GM23248 (cell line): ENCODE results near the gene CLDN10. TPM values are rescaled to one million over a fixed set of nuclear protein-coding genes. Genes with fewer than 3 reads are reported as not detected.

ENCODE experiments used
- DNase-seq: peaks from one replicate; pipeline ENCODE4 v3.0.0-alpha.2; 2015
- H2AFZ ChIP-seq: fragments of 200-600 bp; sonication (generic); 2 replicates; pipeline ENCODE4 v1.6.1; 2016; ENCODE audit warnings: antibody characterized with exemption
- H3F3A ChIP-seq: fragments of 200-600 bp; sonication (generic); 2 replicates; pipeline ENCODE4 v1.6.1; 2016; ENCODE audit warnings: mild to moderate bottlenecking, antibody characterized with exemption, mixed run types; ENCODE audit not compliant: insufficient read depth
- H3K27ac ChIP-seq: fragments of 200-600 bp; sonication (generic); 2 replicates; pipeline ENCODE4 v1.5.1; 2016; ENCODE audit warnings: mild to moderate bottlenecking
- H3K27me3 ChIP-seq: fragments of 200-600 bp; sonication (generic); replicated peaks from 2 replicates; pipeline ENCODE4 v1.6.1; 2016; ENCODE audit warnings: mild to moderate bottlenecking; ENCODE audit not compliant: insufficient read depth
- H3K36me3 ChIP-seq: fragments of 200-600 bp; sonication (generic); 2 replicates; pipeline ENCODE4 v1.6.1; 2016; ENCODE audit warnings: low read depth, mild to moderate bottlenecking
- H3K4me1 ChIP-seq: fragments of 200-600 bp; sonication (generic); 2 replicates; pipeline ENCODE4 v1.6.1; 2016; ENCODE audit warnings: mild to moderate bottlenecking; ENCODE audit not compliant: insufficient read depth
- H3K4me2 ChIP-seq: fragments of 200-600 bp; sonication (generic); one replicate; pipeline ENCODE4 v1.6.1; 2016; ENCODE audit warnings: mild to moderate bottlenecking; ENCODE audit not compliant: unreplicated experiment
- H3K4me3 ChIP-seq: fragments of 200-600 bp; sonication (generic); 2 replicates; pipeline ENCODE4 v1.5.1; 2016; ENCODE audit warnings: mild to moderate bottlenecking
- H3K79me2 ChIP-seq: fragments of 200-600 bp; sonication (generic); 2 replicates; pipeline ENCODE4 v1.6.1; 2016; ENCODE audit warnings: mild to moderate bottlenecking; ENCODE audit not compliant: insufficient read depth
- H3K9ac ChIP-seq: fragments of 200-600 bp; sonication (generic); 2 replicates; pipeline ENCODE4 v1.6.1; 2016; ENCODE audit warnings: mild to moderate bottlenecking
- H3K9me2 ChIP-seq: fragments of 200-600 bp; sonication (generic); 2 replicates; pipeline ENCODE4 v1.6.1; 2016; ENCODE audit warnings: mixed run types, mild to moderate bottlenecking, moderate library complexity; ENCODE audit not compliant: insufficient read depth
- H3K9me3 ChIP-seq: fragments of 200-600 bp; sonication (generic); one replicate; pipeline ENCODE4 v1.6.1; 2017; ENCODE audit warnings: low read depth
- H4K20me1 ChIP-seq: fragments of 200-600 bp; sonication (generic); 2 replicates; pipeline ENCODE4 v1.6.0; 2016; ENCODE audit not compliant: insufficient read depth
- EZH2 ChIP-seq: fragments of 200-600 bp; sonication (generic); IDR thresholded peaks from 2 replicates; pipeline ENCODE4 v1.6.1; 2018; ENCODE audit warnings: antibody characterized with exemption, mild to moderate bottlenecking; ENCODE audit not compliant: insufficient read depth, poor library complexity, severe bottlenecking
- EZH2phosphoT487 ChIP-seq: fragments of 200-600 bp; sonication (generic); IDR thresholded peaks from 2 replicates; pipeline ENCODE4 v1.6.1; 2018; ENCODE audit warnings: antibody characterized with exemption, moderate library complexity, mild to moderate bottlenecking, low read depth; ENCODE audit not compliant: insufficient read depth
- WGBS, 2 experiments: methylation state at CpG; one replicate each; pipeline ENCODE4 v1.1.6; 2015 to 2017; ENCODE audit warnings: low lambda C conversion rate in 2 of 2, low coverage in 1 of 2; ENCODE audit errors: missing lambda C conversion rate in 2 of 2; 5-methylcytosine and 5-hydroxymethylcytosine counted together
- in situ Hi-C: fragments of 300-500 bp; cut with MboI; formaldehyde crosslinking; loops from 2 replicates; pipeline ENCODE4 v1.15.0; 2020
- polyA plus RNA-seq: library from polyadenylated mRNA; unstranded; fragments of >200 nt; fragmentation: Nextera tagmentation; extraction: Ambion mirVana; gene quantifications from 2 replicates; pipeline ENCODE4 v1.2.1, GENCODE V29; 2016
- total RNA-seq: library from RNA; depleted of rRNA; stranded (reverse); fragments of >200 nt; shearing (Covaris generic); gene quantifications from 2 replicates; pipeline ENCODE4 v1.2.3, GENCODE V29; 2014

Gene CLDN10
- total and polyA plus RNA-seq, 2 experiments from 2014 or later: 0.20 TPM; not detected in 1

GRCh38 chr13:95535243-95535642, 17.3 kb upstream of the CLDN10 start:
- peak overlapping the region; percentile 25 for H3K4me2 ChIP-seq
- no peak overlapping the region for H2AFZ ChIP-seq
- TF ChIP-seq EZH2 (no peak), EZH2phosphoT487 (no peak)

GRCh38 chr13:95536632-95537241, 15.8 kb upstream of the CLDN10 start:
- 14 to 15% methylated on average over 6 of the region's 6 CpGs for WGBS, 2 experiments
- in situ Hi-C loops: no loop called here
- H3K27me3 ChIP-seq: 0 out of 2 replicates have a peak, but pooled peaks cover 4% of the 10 kb centered on the region

More at GRCh38 chr13:95535243-95535642, 17.3 kb upstream of the CLDN10 start:
- Histone ChIP-seq H3K9me2 (no peaks in the 10 kb centered on the region), H3F3A (peaks cover 6% of the 10 kb centered on the region; the same call in 1 of the 2 replicates), H3K9ac (no peak overlapping the region), H3K4me3 (no peak overlapping the region), H3K27ac (no peak overlapping the region), H3K79me2 (no peaks in the 10 kb centered on the region), H3K36me3 (no peaks in the 10 kb centered on the region), H3K27me3 (0 out of 2 replicates have a peak, but pooled peaks cover 4% of the 10 kb centered on the region), H3K9me3 (no peaks in the 10 kb centered on the region), H3K4me1 (peaks cover 14% of the 10 kb centered on the region), H4K20me1 (no peaks in the 10 kb centered on the region)
- in situ Hi-C loops: no loop called here
- DNase-seq: peak; percentile 77
- 33 to 40% methylated on average over 3 of the region's 3 CpGs for whole genome bisulfite sequencing, 2 experiments

GRCh38 chr13:95540888-95541287, 11.6 kb upstream of the CLDN10 start:
- Histone ChIP-seq H3K27me3 (peaks cover 8% of the 10 kb centered on the region), H3K4me2 (no peak overlapping the region), H3K9ac (no peak overlapping the region), H3F3A (no peaks in the 10 kb centered on the region), H3K27ac (no peak overlapping the region), H3K4me1 (peaks cover 1% of the 10 kb centered on the region; the same call in 1 of the 2 replicates), H3K9me2 (no peaks in the 10 kb centered on the region), H3K79me2 (no peaks in the 10 kb centered on the region), H4K20me1 (no peaks in the 10 kb centered on the region), H3K36me3 (no peaks in the 10 kb centered on the region), H2AFZ (no peak overlapping the region), H3K9me3 (no peaks in the 10 kb centered on the region), H3K4me3 (no peak overlapping the region)
- DNase-seq: no peak
- in situ Hi-C loops: no loop called here
- WGBS, 2 experiments: 27 to 28% methylated on average over 6 of the region's 6 CpGs
- TF ChIP-seq EZH2 (no peak), EZH2phosphoT487 (no peak)

More at GRCh38 chr13:95536632-95537241, 15.8 kb upstream of the CLDN10 start:
- no peak overlapping the region for H3K4me3 ChIP-seq
- H3K9ac ChIP-seq: no peak overlapping the region
- no peak overlapping the region for H2AFZ ChIP-seq
- no peaks in the 10 kb centered on the region for H3K9me2 ChIP-seq
- TF ChIP-seq EZH2phosphoT487: no peak
- no peak for TF ChIP-seq EZH2
- no peak overlapping the region for H3K4me2 ChIP-seq
- H3K4me1 ChIP-seq: peaks cover 14% of the 10 kb centered on the region
- no peaks in the 10 kb centered on the region for H3K36me3 ChIP-seq
- H3F3A ChIP-seq: peaks cover 6% of the 10 kb centered on the region; the same call in 1 of the 2 replicates
- no peak overlapping the region for H3K27ac ChIP-seq
- H4K20me1 ChIP-seq: no peaks in the 10 kb centered on the region
- peak; percentile 63 for DNase-seq
- H3K9me3 ChIP-seq: no peaks in the 10 kb centered on the region
- H3K79me2 ChIP-seq: no peaks in the 10 kb centered on the region

GRCh38 chr13:95541308-95541707, 11.2 kb upstream of the CLDN10 start:
- in situ Hi-C loops: no loop called here
- no peak overlapping the region for H2AFZ ChIP-seq
- H3K4me3 ChIP-seq: no peak overlapping the region
- no peaks in the 10 kb centered on the region for H3K4me1 ChIP-seq
- H3K4me2 ChIP-seq: no peak overlapping the region
- DNase-seq: no peak
- WGBS, 2 experiments: 81 to 97% methylated on average over 2 of the region's 2 CpGs
- no peak overlapping the region for H3K9ac ChIP-seq
- H3K9me3 ChIP-seq: no peaks in the 10 kb centered on the region
- H3K9me2 ChIP-seq: no peaks in the 10 kb centered on the region
- no peak overlapping the region for H3K27ac ChIP-seq
- H3K36me3 ChIP-seq: no peaks in the 10 kb centered on the region
- no peak for TF ChIP-seq EZH2phosphoT487
- no peak for TF ChIP-seq EZH2
- H4K20me1 ChIP-seq: no peaks in the 10 kb centered on the region
- H3F3A ChIP-seq: no peaks in the 10 kb centered on the region
- no peaks in the 10 kb centered on the region for H3K79me2 ChIP-seq
- peaks cover 12% of the 10 kb centered on the region for H3K27me3 ChIP-seq
